ENCODE data around the gene CYP1B1. TPM values are rescaled to one million over a fixed set of nuclear protein-coding genes. Genes with fewer than 3 reads are reported as not detected.
"Not testable (repeated sequence)": the region's sequence is repeated elsewhere in the genome, so short reads cannot be mapped to it uniquely, and the experiment has no call there.

Gene CYP1B1
- polyA plus RNA-seq, 3 donors = 63.2 to 250 (median 162) TPM

GRCh38 chr2:38021589-38021988 lies 54.4 kb downstream of the CYP1B1 start:
- no peak overlapping the region for H3K27ac ChIP-seq (ENCODE audit: low read depth in 1 of 2, low read length in 2 of 2)
- H3K36me3 Mint-ChIP-seq = peaks cover 6 to 7% of the 10 kb centered on the region in 2 donors
- no peak overlapping the region for H3K9ac ChIP-seq (ENCODE audit: insufficient read depth, low read length, poor library complexity, severe bottlenecking)
- no peak overlapping the region for H3K4me3 Mint-ChIP-seq
- H3K9me3 Mint-ChIP-seq = peaks cover 0 to 10% (median 6%) of the 10 kb centered on the region in 7 donors
- no peak overlapping the region for H2AFZ ChIP-seq (ENCODE audit: insufficient read depth, low read depth, low read length, poor library complexity, severe bottlenecking)
- H3K27me3 Mint-ChIP-seq (ENCODE audit: low read depth in 3 of 3) = peaks cover 2 to 11% (median 3%) of the 10 kb centered on the region in 3 donors
- H3K27ac Mint-ChIP-seq = no peak overlapping the region
- no peaks in the 10 kb centered on the region for H3K79me2 ChIP-seq (ENCODE audit: insufficient read depth, low read length)
- H4K20me1 ChIP-seq (ENCODE audit: insufficient read depth, low read length) = no peaks in the 10 kb centered on the region
- intact Hi-C loops (cut with micrococcal nuclease) = no loop called here
- WGBS (ENCODE audit: insufficient coverage) = 100% methylated on average over 1 of the region's 9 CpGs
- no peak overlapping the region for H3K4me3 ChIP-seq (replicated peaks in 1 of 3; ENCODE audit: low read depth in 2 of 3, low read length in 3 of 3)
- peaks cover 0 to 4% of the 10 kb centered on the region in 2 donors for H3K27me3 ChIP-seq (ENCODE audit: control insufficient read depth in 2 of 2, insufficient read depth in 2 of 2, low read length in 2 of 2)
- H3K4me1 Mint-ChIP-seq = no peaks in the 10 kb centered on the region
- H3K36me3 ChIP-seq (replicated peaks in 1 of 2; ENCODE audit: control insufficient read depth in 1 of 2, insufficient read depth in 2 of 2, low read length in 2 of 2) = no peaks in the 10 kb centered on the region
- DNase-seq = no peak
- TF ChIP-seq CTCF (IDR thresholded peaks at IDR 0.05) = no peak
- H3K9me3 ChIP-seq (replicated peaks in 1 of 2; ENCODE audit: control insufficient read depth in 1 of 2, insufficient read depth in 1 of 2, low read length in 2 of 2) = peaks cover 0 to 13% of the 10 kb centered on the region in 2 donors
- H3K4me1 ChIP-seq (ENCODE audit: control insufficient read depth in 1 of 2, insufficient read depth in 2 of 2, low read length in 2 of 2) = no peaks in the 10 kb centered on the region
- H3K4me2 ChIP-seq (replicated peaks; ENCODE audit: extremely low read depth, low read length, poor library complexity, severe bottlenecking) = no peak overlapping the region

- H3K27me3 Mint-ChIP-seq (ENCODE audit: low read depth in 3 of 3); H3K36me3 ChIP-seq (replicated peaks in 1 of 2; ENCODE audit: control insufficient read depth in 1 of 2, insufficient read depth in 2 of 2, low read length in 2 of 2); H3K27ac Mint-ChIP-seq; H3K4me3 ChIP-seq (replicated peaks in 1 of 3; ENCODE audit: low read depth in 2 of 3, low read length in 3 of 3); intact Hi-C loops (cut with micrococcal nuclease); H3K36me3 Mint-ChIP-seq; DNase-seq; H3K27ac ChIP-seq (ENCODE audit: low read depth in 1 of 2, low read length in 2 of 2); H2AFZ ChIP-seq (ENCODE audit: insufficient read depth, low read depth, low read length, poor library complexity, severe bottlenecking); H3K4me3 Mint-ChIP-seq; H4K20me1 ChIP-seq (ENCODE audit: insufficient read depth, low read length); H3K4me1 ChIP-seq (ENCODE audit: control insufficient read depth in 1 of 2, insufficient read depth in 2 of 2, low read length in 2 of 2); H3K9ac ChIP-seq (ENCODE audit: insufficient read depth, low read length, poor library complexity, severe bottlenecking); H3K9me3 Mint-ChIP-seq; H3K4me2 ChIP-seq (replicated peaks; ENCODE audit: extremely low read depth, low read length, poor library complexity, severe bottlenecking); H3K79me2 ChIP-seq (ENCODE audit: insufficient read depth, low read length); H3K4me1 Mint-ChIP-seq; H3K27me3 ChIP-seq (ENCODE audit: control insufficient read depth in 2 of 2, insufficient read depth in 2 of 2, low read length in 2 of 2): not testable (repeated sequence)
- peaks cover 0 to 13% of the 10 kb centered on the region in 2 donors for H3K9me3 ChIP-seq (replicated peaks in 1 of 2; ENCODE audit: control insufficient read depth in 1 of 2, insufficient read depth in 1 of 2, low read length in 2 of 2)
- 98% methylated on average over 20 of the region's 33 CpGs for WGBS (ENCODE audit: insufficient coverage)
Measured at GRCh38 chr2:38020359-38021069, 55.4 kb downstream of the CYP1B1 start.
